Measurements from ENCODE around the gene INF2. TPM values are rescaled to one million over a fixed set of nuclear protein-coding genes. Genes with fewer than 3 reads are reported as not detected.
"Not testable (repeated sequence)": the region's sequence is repeated elsewhere in the genome, so short reads cannot be mapped to it uniquely, and the experiment has no call there.

Gene INF2
- total RNA-seq, 1 donor from 2014 or later = 93.8 TPM

- intact Hi-C loops (cut with micrococcal nuclease) = loop anchor here (1.0 kb wide), 1 partner anchor 57 kb away; no protein-coding TSS in a partner anchor
- H3K36me3 Mint-ChIP-seq (ENCODE audit: low read depth) = peaks cover 3% of the 10 kb centered on the region
- no peaks in the 10 kb centered on the region for H3K4me1 Mint-ChIP-seq (ENCODE audit: low read depth)
Observed at GRCh38 chr14:104650981-104651875, 38.2 kb upstream of the INF2 start.

GRCh38 chr14:104651876-104652260 is 37.5 kb upstream of the INF2 start:
- no peak for DNase-seq (ENCODE audit: low spot score)
- Mint-ChIP-seq H3K27me3 (ENCODE audit: low read depth) (peaks cover 19% of the 10 kb centered on the region), H3K9me3 (peaks cover 16% of the 10 kb centered on the region), H3K36me3 (ENCODE audit: low read depth) (peaks cover 3% of the 10 kb centered on the region), H3K4me3 (ENCODE audit: low read depth) (no peak overlapping the region), H3K4me1 (ENCODE audit: low read depth) (no peaks in the 10 kb centered on the region), H3K27ac (no peak overlapping the region)
- intact Hi-C loops (cut with micrococcal nuclease) = no loop called here

More at GRCh38 chr14:104650981-104651875, 38.2 kb upstream of the INF2 start:
- Mint-ChIP-seq H3K27me3 (ENCODE audit: low read depth) (peaks cover 18% of the 10 kb centered on the region), H3K27ac (no peak overlapping the region), H3K9me3 (peaks cover 16% of the 10 kb centered on the region), H3K4me3 (ENCODE audit: low read depth) (no peak overlapping the region)
- no peak for DNase-seq (ENCODE audit: low spot score)

- peaks cover 17% of the 10 kb centered on the region for H3K27me3 Mint-ChIP-seq (ENCODE audit: low read depth)
- H3K4me3 Mint-ChIP-seq (ENCODE audit: low read depth) = no peak overlapping the region
- no peak for DNase-seq (ENCODE audit: low spot score)
- peaks cover 3% of the 10 kb centered on the region for H3K36me3 Mint-ChIP-seq (ENCODE audit: low read depth)
- no peak overlapping the region for H3K27ac Mint-ChIP-seq
- peaks cover 16% of the 10 kb centered on the region for H3K9me3 Mint-ChIP-seq
- intact Hi-C loops (cut with micrococcal nuclease) = no loop called here
- no peaks in the 10 kb centered on the region for H3K4me1 Mint-ChIP-seq (ENCODE audit: low read depth)
Observed at GRCh38 chr14:104652386-104652785, 37.0 kb upstream of the INF2 start.

DNA sequence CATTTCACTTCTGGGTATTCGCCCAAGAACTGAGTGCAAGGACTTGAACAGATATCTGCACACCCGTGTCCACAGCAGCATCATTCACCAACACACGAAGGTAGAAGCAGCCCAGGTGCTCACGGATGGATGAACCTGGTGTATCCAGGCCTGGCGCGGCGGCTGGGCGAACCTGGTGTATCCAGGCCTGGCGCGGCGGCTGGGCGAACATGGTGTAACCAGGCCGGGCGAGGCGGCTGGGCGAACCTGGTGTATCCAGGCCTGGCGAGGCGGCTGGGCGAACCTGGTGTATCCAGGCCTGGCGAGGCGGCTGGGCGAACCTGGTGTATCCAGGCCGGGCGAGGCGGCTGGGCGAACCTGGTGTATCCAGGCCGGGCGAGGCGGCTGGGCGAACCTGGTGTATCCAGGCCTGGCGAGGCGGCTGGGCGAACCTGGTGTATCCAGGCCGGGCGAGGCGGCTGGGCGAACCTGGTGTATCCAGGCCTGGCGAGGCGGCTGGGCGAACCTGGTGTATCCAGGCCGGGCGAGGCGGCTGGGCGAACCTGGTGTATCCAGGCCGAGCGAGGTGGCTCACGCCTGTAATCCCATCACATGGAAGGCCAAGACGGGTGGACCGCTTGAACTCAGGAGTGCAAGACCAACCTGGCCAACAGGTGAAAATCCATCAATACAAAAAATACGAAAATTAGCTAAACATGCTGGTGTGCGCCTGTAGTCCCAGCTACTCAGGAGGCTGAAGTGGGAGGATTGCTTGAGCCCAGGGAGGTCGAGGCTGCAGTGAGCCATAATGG is 36.1 kb upstream of the INF2 start:
- H3K36me3 Mint-ChIP-seq (ENCODE audit: low read depth); intact Hi-C loops (cut with micrococcal nuclease): not testable (repeated sequence)

GRCh38 chr14:104654119-104654518 is 35.3 kb upstream of the INF2 start:
- intact Hi-C loops (cut with micrococcal nuclease) = no loop called here
- H3K9me3 Mint-ChIP-seq = peaks cover 16% of the 10 kb centered on the region
- peaks cover 2% of the 10 kb centered on the region for H3K4me1 Mint-ChIP-seq (ENCODE audit: low read depth)
- peaks cover 3% of the 10 kb centered on the region for H3K36me3 Mint-ChIP-seq (ENCODE audit: low read depth)
- no peak for DNase-seq (ENCODE audit: low spot score)
- no peak overlapping the region for H3K4me3 Mint-ChIP-seq (ENCODE audit: low read depth)
- peaks cover 15% of the 10 kb centered on the region for H3K27me3 Mint-ChIP-seq (ENCODE audit: low read depth)
- H3K27ac Mint-ChIP-seq = no peak overlapping the region

More for the DNA sequence above, 36.1 kb upstream of the INF2 start:
- H3K27ac Mint-ChIP-seq; H3K4me1 Mint-ChIP-seq (ENCODE audit: low read depth); DNase-seq (ENCODE audit: low spot score); H3K4me3 Mint-ChIP-seq (ENCODE audit: low read depth): not testable (repeated sequence)
- Mint-ChIP-seq H3K27me3 (ENCODE audit: low read depth) (peaks cover 15% of the 10 kb centered on the region), H3K9me3 (peaks cover 16% of the 10 kb centered on the region)

DNA sequence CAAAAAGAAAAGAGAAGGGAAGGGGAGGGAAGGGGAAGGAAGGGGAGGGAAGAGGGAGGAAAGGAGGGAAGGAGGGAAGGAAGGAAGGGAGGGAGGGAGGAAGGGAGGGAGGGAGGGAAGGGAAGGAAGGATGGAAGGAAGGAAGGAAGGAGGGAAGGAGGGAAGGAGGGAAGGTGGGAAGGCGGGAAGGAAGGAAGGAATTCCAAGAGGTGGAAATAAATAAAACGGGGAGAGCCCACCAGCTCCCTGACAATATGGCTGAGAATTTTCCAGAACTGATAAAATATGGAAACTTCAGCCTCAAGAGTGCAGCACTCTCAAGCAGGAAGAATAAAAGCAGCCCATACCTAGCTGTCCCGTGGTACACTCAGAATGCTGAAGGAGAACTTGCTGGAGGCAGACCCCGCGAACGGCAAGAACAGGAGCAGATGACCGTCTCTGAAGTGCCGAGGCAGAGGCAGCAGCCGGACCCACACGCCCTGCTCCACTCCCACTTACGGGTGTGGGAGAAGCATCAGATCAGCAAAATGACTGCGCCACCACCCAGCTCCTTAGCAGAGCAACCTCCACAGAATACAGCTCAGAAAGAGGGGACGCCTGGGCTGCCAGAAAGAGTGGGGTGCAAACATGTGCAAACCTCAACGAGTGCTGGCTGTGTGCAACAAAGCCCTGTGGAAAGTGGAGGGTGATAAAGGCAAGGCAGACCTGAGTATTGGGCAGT is 34.1 kb upstream of the INF2 start:
- Mint-ChIP-seq H3K27me3 (ENCODE audit: low read depth) (peaks cover 10% of the 10 kb centered on the region), H3K4me3 (ENCODE audit: low read depth) (no peak overlapping the region), H3K27ac (no peak overlapping the region), H3K9me3 (peaks cover 16% of the 10 kb centered on the region), H3K4me1 (ENCODE audit: low read depth) (peaks cover 2% of the 10 kb centered on the region), H3K36me3 (ENCODE audit: low read depth) (peaks cover 3% of the 10 kb centered on the region)
- intact Hi-C loops (cut with micrococcal nuclease) = no loop called here
- no peak for DNase-seq (ENCODE audit: low spot score)

- peaks cover 16% of the 10 kb centered on the region for H3K9me3 Mint-ChIP-seq
- no peak overlapping the region for H3K4me3 Mint-ChIP-seq (ENCODE audit: low read depth)
- DNase-seq (ENCODE audit: low spot score) = no peak
- intact Hi-C loops (cut with micrococcal nuclease) = no loop called here
- H3K27me3 Mint-ChIP-seq (ENCODE audit: low read depth) = peaks cover 11% of the 10 kb centered on the region
- no peak overlapping the region for H3K27ac Mint-ChIP-seq
- peaks cover 2% of the 10 kb centered on the region for H3K4me1 Mint-ChIP-seq (ENCODE audit: low read depth)
- H3K36me3 Mint-ChIP-seq (ENCODE audit: low read depth) = peaks cover 3% of the 10 kb centered on the region
Observed at GRCh38 chr14:104656014-104656714, 33.3 kb upstream of the INF2 start.

- H3K27me3 Mint-ChIP-seq (ENCODE audit: low read depth) = peaks cover 12% of the 10 kb centered on the region
- intact Hi-C loops (cut with micrococcal nuclease) = no loop called here
- DNase-seq (ENCODE audit: low spot score) = no peak
- peaks cover 2% of the 10 kb centered on the region for H3K4me1 Mint-ChIP-seq (ENCODE audit: low read depth)
- H3K27ac Mint-ChIP-seq = no peak overlapping the region
- peaks cover 3% of the 10 kb centered on the region for H3K36me3 Mint-ChIP-seq (ENCODE audit: low read depth)
- H3K4me3 Mint-ChIP-seq (ENCODE audit: low read depth) = no peak overlapping the region
- peaks cover 16% of the 10 kb centered on the region for H3K9me3 Mint-ChIP-seq
Observed at GRCh38 chr14:104657101-104657524, 32.3 kb upstream of the INF2 start.

- no peak for DNase-seq (ENCODE audit: low spot score)
- peaks cover 3% of the 10 kb centered on the region for H3K36me3 Mint-ChIP-seq (ENCODE audit: low read depth)
- H3K27me3 Mint-ChIP-seq (ENCODE audit: low read depth) = peaks cover 12% of the 10 kb centered on the region
- intact Hi-C loops (cut with micrococcal nuclease) = no loop called here
- H3K4me1 Mint-ChIP-seq (ENCODE audit: low read depth) = peaks cover 2% of the 10 kb centered on the region
- H3K27ac Mint-ChIP-seq = no peak overlapping the region
- H3K4me3 Mint-ChIP-seq (ENCODE audit: low read depth) = no peak overlapping the region
- H3K9me3 Mint-ChIP-seq = peaks cover 9% of the 10 kb centered on the region
Observed at GRCh38 chr14:104657563-104658324, 31.7 kb upstream of the INF2 start.

DNA sequence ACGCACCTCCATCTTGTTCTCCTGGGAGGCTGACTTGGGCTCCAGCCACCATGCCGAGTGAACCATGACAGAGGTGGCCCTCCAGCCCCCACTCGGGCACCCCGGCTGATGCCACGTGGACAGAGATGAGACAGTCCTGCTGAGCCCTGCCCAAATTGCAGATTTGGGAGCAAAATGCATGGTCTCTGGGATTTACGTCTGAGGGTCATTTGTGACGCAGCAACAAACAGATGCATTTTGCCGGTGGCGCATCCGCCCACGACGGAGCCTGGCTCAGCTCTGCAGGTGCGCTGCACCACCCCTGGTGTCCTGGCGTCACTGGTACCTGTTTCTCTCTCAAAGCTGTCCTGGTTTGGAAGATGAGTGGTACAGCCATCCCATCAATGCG is 31.1 kb upstream of the INF2 start:
- peaks cover 12% of the 10 kb centered on the region for H3K27me3 Mint-ChIP-seq (ENCODE audit: low read depth)
- H3K9me3 Mint-ChIP-seq = peaks cover 7% of the 10 kb centered on the region
- DNase-seq (ENCODE audit: low spot score) = no peak
- no peak overlapping the region for H3K27ac Mint-ChIP-seq
- H3K4me3 Mint-ChIP-seq (ENCODE audit: low read depth) = no peak overlapping the region
- intact Hi-C loops (cut with micrococcal nuclease) = no loop called here
- peaks cover 2% of the 10 kb centered on the region for H3K4me1 Mint-ChIP-seq (ENCODE audit: low read depth)
- H3K36me3 Mint-ChIP-seq (ENCODE audit: low read depth) = peaks cover 3% of the 10 kb centered on the region

GRCh38 chr14:104659146-104659545 is 30.3 kb upstream of the INF2 start:
- Mint-ChIP-seq H3K27me3 (ENCODE audit: low read depth) (peaks cover 13% of the 10 kb centered on the region), H3K4me1 (ENCODE audit: low read depth) (peaks cover 6% of the 10 kb centered on the region), H3K36me3 (ENCODE audit: low read depth) (peaks cover 2% of the 10 kb centered on the region), H3K27ac (no peak overlapping the region), H3K9me3 (peaks cover 2% of the 10 kb centered on the region), H3K4me3 (ENCODE audit: low read depth) (no peak overlapping the region)
- DNase-seq (ENCODE audit: low spot score) = no peak
- intact Hi-C loops (cut with micrococcal nuclease) = no loop called here

Measured in activated T-helper 2 cell treated with anti-CD3 and anti-CD28 coated beads, Interferon-gamma antibody, Interleukin-2, Interleukin-4, amounts not matched to agents 10 μg/mL and 5 μg/mL and 100 μg/mL, durations not matched to agents 14 hours and 24 hours and 36 hours (primary cell).